HG03439 (cell line): ENCODE data around the gene PCGF5.
A peak's percentile ranks its signal among the peaks of the same experiment; 100 is the strongest.
"Not testable (repeated sequence)": the region's sequence is repeated elsewhere in the genome, so short reads cannot be mapped to it uniquely, and the experiment has no call there.

Experiments used
- ATAC-seq: cut with Tn5 transposase; IDR thresholded peaks from one replicate; pipeline ENCODE4 v1.9.1; 2021; ENCODE audit warnings: mild to moderate bottlenecking, moderate library complexity; ENCODE audit not compliant: unreplicated experiment

Gene PCGF5

DNA sequence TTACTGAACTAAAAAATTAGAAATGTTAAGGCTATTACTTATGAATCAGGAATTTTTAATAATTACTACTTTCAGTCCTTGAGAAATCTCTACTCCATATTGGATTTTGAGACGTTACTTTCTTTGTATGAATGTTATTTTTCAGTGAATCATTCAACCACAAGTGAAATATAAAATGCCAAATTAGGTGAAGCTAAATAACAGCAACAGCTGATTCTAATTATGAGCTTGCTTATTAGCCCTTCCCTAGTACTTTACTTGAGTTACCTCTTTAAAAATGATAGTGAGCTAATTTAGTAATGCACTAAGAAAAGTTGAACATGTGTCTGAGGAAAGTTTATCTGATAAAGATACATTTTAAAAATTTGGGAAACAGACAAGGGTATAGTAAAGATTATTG, 51.4 kb downstream of the PCGF5 start:
- no peak for ATAC-seq

- ATAC-seq = no peak
Measured at GRCh38 chr10:91284486-91285090, 64.1 kb downstream of the PCGF5 start.

DNA sequence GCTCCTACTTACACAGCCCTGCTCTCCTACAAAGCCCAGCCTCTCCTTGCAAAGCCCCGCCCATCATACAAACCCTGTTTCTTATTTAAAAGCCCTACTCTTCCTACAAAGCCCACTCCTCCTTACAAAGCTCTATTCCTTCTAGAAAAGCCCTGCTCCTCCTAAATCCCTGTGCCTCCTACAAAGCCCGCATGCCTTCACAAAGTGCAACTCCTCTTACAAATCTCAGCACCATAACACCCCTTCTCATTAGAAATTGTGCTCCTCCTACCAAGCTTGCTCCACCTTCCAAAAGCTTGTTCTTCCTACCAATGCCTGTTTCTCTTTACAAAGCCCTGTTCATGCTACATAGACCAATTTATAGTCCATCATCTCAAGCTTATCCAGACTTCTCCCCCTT, 66.1 kb downstream of the PCGF5 start:
- ATAC-seq = no peak

DNA sequence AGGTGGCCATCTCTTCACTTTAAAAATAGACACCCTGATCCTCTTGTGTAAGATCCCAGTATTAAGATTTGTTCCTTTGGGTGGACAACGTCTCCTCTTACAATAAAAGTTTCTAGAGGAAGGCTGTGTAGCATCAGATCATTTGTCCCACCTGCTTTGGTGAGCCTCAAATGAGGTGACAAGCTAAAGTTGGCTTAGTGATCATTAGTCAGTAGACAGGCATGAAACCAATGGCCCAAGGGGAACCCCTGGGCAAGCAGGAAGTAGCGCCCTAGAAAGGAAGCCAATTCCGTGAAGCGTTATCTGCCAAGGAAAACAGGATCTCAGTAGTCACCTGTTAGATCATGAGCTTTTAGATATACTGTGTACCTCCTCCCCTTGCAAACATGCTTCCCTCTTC, 66.8 kb downstream of the PCGF5 start:
- ATAC-seq = no peak

DNA sequence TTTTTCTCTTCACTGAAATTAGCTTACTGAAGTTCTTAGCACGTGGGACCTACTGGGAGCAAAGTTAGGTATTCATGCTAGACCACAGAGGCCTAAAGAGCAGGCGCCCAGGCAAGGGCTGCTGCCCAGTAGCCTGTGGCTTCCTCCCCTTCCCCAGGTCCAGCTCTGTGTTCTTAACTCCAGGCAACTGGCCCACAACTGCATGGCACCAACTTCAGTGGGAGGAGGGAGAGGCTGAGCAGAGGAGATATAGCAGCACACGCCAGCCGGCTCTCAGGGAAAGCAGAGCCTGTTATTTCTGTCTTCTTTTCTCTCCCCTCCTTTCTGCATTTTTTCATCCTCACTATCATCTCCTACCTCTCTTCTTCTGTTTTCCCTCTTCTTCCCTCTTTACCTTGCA, 67.4 kb downstream of the PCGF5 start:
- ATAC-seq = no peak

DNA sequence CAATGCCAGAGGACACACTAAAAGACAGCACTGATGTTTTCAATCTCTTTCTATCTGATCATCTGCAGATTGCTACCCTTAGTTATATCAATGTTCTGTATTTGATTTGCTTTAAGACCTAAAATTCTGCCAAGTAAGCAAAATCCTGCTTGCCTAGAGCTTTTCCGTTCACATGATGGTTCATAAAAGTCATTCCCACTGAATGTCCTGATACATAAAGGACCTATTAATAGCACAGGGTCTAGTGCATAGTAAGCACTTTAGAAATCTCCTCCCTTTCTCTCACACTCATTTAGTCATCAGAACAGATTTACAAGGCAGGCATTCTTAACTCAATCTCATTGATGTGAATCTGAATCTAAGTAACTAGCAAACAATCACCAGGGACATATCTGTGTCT, 68.8 kb downstream of the PCGF5 start:
- no peak for ATAC-seq

GRCh38 chr10:91290607-91291006, 70.1 kb downstream of the PCGF5 start:
- ATAC-seq = no peak

- ATAC-seq = no peak
Measured at GRCh38 chr10:91294134-91294906, 73.9 kb downstream of the PCGF5 start.

DNA sequence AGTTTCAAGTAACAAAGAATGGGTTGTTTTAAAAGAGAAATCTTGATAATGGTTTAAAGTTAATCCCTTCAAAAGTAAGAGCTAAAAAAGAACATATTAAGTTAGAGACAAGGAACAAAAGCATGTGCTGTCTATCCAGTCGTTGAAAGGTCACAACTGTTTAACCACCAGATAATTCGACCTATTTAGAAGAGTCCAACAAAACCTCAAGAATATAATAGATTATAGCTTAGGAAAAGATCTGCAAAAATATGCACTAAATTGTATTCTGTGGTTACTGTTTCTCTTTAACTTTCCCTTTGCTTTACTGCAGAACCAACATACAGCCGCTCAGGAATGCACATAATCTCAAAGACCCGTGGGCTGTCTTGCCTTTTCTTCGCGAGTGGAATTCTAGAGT, 74.9 kb downstream of the PCGF5 start:
- no peak for ATAC-seq

DNA sequence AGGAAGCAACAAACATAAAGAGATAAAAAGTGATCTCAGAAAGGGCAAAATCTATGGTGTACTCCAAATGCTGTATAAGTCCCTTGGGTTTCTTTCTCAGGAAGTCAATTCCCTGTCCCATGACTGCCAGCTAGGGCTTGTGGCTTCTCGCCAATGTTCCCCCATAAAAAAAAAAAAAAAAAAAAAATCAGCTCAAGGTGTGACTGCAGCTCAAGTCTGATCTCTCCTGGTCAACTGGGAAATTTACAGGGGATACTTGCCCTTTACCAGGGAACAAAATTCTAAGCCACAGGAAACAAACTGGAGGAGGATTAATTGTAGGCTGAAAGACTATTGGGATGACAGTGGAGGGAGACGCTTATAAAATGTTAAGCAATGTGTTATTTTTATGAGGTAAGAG, 76.0 kb downstream of the PCGF5 start:
- ATAC-seq = no peak

DNA sequence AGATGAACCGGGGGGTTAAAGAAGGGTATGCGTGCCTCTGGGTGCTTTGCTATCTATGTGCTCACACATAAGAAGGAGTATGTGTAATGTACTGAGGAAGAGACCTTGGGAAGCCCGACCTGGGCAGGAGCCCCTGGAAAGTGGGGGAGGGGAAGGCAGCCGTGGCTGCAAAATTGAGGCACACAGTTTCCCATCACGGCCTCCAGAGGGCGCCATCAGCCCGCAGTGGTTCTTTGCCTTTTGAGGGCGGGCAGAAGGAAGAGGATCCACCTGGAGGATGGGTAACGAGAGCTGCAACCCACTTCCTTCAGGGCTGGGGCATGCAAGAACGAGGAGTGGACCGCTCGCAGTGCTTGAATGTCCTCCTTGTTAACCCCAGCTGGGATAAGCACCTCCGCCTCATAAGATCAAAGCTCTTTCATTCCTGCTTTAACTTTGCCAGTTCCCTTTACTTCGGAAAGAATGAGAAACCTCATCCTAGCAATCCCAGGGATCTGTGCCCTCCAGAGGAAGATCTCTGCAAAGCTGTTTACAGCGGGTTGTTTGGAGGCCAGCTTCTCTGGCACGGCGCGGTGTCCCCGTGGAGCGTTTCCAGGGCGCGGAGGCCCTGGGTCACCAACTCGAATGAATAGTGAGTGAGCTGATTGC, 77.9 kb downstream of the PCGF5 start:
- peak; percentile 83 for ATAC-seq

- no peak for ATAC-seq
Measured at GRCh38 chr10:91299999-91300575, 79.6 kb downstream of the PCGF5 start.

DNA sequence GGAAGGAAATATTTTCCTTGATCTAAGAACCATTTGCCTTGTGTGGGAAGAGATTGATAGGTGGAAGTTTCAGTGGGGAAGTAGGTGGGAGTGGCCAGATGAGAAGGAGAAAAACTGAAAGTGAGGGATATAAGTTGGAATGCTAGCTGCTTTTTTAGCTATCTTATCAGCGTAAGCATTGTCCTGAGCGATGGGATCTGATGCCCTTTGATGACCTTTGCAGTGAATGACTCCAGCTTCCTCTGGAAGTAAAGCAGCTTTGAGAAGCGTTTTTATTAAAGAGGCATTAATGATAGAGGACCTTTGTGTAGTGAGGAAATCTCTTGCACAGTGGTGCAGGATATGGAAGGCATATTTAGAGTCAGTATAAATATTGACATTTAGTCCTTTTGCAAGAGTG, 82.5 kb downstream of the PCGF5 start:
- ATAC-seq = not testable (repeated sequence)

GRCh38 chr10:91305979-91306378, 85.5 kb downstream of the PCGF5 start:
- not testable (repeated sequence) for ATAC-seq

DNA sequence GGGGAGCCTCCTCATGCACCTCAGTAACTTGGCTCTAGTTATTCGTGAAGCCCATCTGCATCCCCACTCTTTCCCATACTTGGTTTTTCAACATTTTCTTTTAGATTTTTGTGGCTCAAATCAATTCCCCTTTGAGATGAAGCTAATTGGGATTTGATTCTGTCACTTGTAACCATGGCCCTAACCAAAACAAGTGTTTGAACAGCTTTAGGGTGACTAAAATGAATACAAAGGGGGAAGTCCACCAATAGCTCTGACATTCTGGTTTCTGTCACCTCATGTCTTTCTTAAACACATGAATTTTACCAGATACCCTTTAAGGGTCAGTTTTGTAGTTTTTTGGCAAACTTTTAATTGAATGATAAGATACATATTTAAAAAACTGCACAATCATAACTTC, 87.0 kb downstream of the PCGF5 start:
- ATAC-seq = peak; percentile 63

DNA sequence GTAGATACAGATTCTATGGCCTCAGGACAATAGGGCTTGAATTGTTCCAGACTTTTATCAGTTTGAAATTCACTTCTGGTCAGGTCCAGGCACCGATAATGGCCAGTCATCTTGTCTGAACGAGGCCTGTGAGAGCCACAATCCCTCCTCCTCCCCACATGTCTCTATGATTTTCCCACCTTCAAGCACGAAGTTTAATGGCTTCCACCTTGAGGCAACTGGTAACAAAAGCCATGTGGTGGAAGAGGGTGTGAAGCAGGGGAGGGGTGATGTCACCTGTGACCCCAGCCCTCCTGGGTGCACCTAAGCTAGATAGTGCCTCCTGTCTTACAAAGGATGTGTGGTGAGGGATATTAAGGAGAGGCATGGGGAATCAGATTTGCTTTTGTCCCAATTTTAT, 89.2 kb downstream of the PCGF5 start:
- no peak for ATAC-seq

DNA sequence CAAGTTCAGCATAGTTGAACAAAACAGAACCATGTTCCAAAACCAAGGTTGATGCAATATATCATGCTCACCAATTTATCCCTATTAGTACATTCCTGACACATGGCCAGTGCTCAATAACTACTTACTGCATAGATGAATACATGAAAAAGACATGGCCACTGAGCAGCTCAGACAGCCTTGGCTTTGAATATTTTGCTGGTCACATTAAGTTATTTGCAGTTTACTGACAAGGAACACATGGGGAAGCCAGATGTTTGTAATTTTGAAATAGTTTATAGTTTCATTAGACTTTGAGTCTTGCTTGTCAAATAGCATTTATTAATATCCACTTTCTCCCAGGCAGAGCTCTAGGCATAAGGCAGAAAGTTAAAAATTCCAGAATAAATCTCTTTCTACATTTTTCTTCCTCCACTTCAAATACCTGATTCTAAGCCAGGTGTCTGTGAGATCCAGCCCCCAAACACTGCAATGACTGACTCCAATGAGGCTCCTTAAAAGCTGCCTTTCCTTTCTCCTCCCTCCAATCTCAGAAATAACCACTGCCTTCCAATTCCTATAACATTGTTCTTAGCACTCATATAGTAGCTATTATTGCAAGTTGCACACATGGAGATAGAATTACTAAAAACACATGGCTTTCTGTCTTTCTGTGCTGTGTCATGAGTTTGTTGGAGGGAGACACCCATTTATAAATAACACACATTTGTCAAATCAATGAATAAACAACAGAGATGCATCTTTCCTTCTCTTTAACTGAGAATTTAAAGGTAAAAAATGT, 91.3 kb downstream of the PCGF5 start:
- no peak for ATAC-seq

- ATAC-seq = no peak
Measured at GRCh38 chr10:91312382-91312733, 91.9 kb downstream of the PCGF5 start.

- ATAC-seq = no peak
Measured at GRCh38 chr10:91313796-91314485, 93.5 kb downstream of the PCGF5 start.

GRCh38 chr10:91316486-91316885, 96.0 kb downstream of the PCGF5 start:
- ATAC-seq = no peak

DNA sequence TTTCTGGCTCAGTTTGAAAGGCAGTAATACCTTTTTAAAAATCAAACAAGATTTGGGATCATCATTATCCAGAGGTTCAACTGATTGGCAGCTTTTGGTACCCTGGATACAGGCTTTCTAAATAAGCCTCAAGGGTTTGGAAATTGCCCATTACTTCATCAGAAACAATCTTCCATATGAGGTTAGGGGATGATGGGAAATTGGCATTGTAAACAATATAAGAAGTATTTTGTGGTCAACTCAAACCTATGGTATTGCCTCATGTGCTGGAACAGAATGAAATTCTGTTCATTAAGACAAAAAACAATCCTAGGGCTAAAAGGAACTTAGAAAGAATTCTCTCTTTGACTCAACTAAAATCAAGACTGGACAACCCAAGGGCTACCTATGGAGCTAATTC, 97.1 kb downstream of the PCGF5 start:
- ATAC-seq = no peak
